Brain pericyte (primary cell): ENCODE results near the gene SHMT2.
"Not testable (repeated sequence)": the region's sequence is repeated elsewhere in the genome, so short reads cannot be mapped to it uniquely, and the experiment has no call there.

ENCODE experiments used
- DNase-seq: peaks from one replicate; pipeline ENCODE4 v3.0.0-alpha.2; 2012; ENCODE audit warnings: low read depth, low spot score

SHMT2 gene

GRCh38 chr12:57261428-57261865 lies 31.9 kb downstream of the SHMT2 start:
- no peak for DNase-seq

DNA sequence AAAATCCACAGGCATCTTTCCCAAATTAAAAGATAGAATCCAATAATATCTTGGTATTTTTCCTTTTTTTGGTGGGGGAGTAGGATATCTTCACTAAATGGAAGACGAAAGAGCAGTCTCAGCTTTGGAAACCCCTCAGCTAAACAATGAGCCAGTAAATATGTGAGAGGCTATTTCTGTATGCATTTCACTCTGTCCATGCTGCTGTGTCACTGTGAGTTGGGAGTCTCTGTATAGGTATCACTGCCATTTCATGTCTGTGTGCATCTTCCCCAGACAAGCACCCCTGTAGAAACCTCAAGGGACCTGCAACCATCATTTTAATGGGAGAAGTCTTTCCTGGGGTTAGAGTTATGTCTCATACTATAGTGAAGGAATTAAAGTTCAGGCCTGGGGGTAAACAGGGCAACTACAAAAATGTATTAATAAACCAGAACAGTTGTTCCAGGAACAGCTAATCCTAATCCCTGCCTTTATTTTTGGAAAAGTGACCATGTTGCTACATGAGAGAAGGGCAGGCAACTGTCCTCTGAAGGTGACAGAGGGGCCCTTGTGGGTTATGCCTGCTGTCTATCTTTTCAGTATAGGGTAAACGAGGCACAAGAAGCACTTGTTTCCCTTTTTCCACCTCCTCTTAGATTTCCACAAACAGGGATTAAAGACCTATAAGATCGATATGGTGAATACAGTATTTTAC lies 32.8 kb downstream of the SHMT2 start:
- no peak for DNase-seq

- no peak for DNase-seq
Observed at GRCh38 chr12:57263096-57263495, 33.6 kb downstream of the SHMT2 start.

DNA sequence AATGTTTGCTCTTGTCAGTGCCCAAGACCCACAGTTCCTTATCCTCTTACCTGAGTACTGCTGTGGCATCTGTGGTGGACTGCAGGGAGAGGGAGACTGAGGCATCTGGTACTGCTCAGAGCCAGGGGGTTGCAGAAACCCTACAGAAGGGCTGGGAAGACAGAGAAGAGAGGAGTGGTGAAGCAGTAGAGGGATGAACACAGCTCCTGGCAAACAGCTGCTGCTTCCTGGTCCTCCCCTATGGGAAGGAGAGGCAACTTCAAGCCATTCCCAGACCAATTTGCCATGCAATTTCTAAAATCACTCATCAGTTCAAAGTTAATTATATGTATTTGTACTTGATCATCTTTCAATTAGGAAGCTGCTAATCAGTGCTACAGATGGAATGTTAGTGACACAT lies 37.2 kb downstream of the SHMT2 start:
- no peak for DNase-seq

- DNase-seq, result no peak
Observed at GRCh38 chr12:57268264-57268663, 38.8 kb downstream of the SHMT2 start.

DNA sequence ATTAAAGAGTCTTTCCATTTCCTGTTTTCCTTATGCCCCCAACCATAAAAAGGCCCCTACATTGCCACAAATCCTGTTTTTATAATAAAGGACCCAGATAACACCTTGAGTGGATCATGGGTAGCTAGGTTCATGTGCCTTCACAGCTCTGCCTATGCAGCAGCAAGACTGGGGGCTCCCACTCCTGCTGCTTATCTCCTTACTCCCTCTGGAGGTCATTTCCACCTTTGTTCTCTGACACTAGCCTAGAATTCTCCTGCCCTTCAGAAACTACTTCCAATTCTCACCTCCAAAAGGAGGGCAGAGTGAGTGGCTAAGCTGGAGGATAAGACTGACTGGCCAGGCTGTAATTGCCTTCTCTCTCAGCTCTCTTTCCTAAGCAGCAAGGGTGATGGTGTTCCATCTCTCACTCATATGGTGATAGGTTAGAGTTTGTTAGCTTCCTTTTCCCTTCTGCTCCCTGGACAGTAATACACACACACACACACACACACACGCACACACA lies 41.5 kb downstream of the SHMT2 start:
- DNase-seq, result no peak

DNA sequence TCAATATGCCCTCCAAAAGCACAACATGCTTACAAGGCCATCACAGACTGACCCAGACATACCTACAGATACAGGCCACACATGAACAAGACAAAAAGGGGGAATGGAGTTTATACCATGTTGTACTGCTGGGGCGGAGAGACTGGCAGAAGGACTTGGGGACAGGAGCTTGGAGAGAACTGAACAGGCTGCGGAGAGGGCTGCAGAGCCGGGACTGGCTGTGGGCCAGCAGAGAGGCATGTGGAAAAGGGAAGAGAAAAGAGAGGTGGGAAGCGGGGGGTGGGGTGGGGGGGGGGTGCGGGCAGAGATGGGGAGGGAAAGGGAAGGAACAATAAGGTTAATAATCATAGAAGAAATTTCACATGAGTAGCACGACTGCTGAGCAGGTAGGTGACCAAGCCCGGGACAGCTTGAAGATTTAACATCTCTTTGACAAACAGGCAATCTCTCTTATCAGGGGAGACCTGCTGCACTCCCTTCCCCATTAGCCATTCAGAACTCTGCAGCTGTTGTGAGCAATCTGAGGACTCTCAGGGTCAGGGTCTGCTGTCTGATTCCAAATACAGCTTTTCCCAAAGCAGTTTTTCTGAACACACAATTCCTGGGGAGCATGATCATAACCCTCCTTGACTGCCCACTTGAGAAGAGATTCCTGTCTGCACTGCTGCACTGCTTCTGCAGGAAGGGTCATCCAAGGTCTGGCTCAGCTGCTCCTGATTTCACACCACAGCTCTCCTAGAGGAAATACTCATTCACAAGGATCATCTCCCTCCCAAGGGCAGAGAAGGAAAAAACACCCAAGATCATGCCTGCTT lies 43.0 kb downstream of the SHMT2 start:
- no peak for DNase-seq

GRCh38 chr12:57273516-57273915 lies 44.0 kb downstream of the SHMT2 start:
- DNase-seq, result no peak

- DNase-seq, result not testable (repeated sequence)
Observed at GRCh38 chr12:57276233-57276632, 46.7 kb downstream of the SHMT2 start.

GRCh38 chr12:57276935-57277563 lies 47.5 kb downstream of the SHMT2 start:
- no peak for DNase-seq

DNA sequence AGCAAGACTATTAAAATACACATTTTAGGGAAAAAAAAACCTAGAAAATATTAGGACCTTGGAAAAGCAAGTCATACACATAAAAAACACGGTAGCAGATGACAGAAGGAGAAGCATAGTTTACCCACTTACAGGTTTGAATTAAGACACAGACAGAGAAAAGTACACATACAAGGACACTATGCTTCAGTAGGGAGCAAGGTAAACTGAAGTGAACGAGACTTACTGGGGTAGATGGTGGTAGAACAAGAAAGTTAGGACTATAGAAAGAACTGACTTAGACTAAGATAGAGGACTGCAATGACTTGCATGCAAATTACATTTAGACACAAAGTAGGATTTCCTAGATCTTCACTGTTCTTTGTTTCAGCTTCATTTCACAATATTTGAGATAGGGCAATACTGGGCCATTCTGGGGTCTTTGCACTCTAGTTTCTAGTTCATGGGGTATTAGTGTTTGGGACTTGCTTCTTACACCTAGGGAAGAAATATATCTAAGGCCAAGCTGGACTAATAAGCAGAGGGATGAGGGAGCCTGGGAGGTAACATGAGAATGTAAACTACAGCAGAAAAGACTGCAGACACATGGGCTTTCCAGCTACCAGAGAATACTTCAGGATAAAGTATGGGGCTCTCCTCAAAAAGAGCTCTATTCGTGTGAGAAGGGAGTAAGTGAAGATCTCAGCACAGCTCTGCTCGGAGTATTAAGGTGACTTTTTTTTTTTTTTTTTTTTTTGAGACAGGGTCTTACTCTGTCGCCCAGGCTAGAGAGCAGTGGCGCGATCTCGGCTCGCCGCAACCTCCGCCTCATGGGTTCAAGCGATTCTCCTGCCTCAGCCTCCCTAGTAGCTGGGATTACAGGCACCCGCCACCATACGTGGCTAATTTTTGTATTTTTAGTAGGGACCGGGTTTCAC lies 49.2 kb downstream of the SHMT2 start:
- no peak for DNase-seq

GRCh38 chr12:57280211-57281062 lies 50.9 kb downstream of the SHMT2 start:
- peak; percentile 37 for DNase-seq

DNA sequence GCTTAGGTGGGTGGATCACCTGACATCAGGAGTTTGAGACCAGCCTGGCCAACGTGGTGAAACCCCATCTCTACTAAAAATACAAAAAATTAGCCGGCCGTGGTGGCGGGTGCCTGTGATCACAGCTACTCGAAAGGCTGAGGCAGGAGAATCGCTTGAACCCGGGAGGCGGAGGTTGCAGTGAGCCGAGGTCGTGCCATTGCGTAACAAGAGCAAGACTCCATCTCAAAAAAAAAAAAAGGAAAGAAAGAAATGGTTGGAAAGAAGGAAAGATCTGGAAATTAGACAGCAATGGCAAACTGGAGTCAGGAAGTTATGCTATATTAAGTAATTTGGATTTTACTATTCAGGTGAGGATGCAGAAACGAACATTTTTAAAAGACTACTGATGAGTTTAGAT lies 52.6 kb downstream of the SHMT2 start:
- DNase-seq, result not testable (repeated sequence)
